HG02588 (cell line): ENCODE data around the gene FOXF1.

ENCODE experiments used
- ATAC-seq: cut with Tn5 transposase; IDR thresholded peaks from one replicate; pipeline ENCODE4 v1.9.1; 2021; ENCODE audit warnings: mild to moderate bottlenecking, moderate library complexity; ENCODE audit not compliant: unreplicated experiment

The FOXF1 gene

GRCh38 chr16:86503830-86504229, 6.5 kb upstream of the FOXF1 start:
- no peak for ATAC-seq

- ATAC-seq: no peak
Measured at GRCh38 chr16:86504315-86505184, 5.8 kb upstream of the FOXF1 start.

GRCh38 chr16:86505185-86505898, 5.0 kb upstream of the FOXF1 start:
- no peak for ATAC-seq

GRCh38 chr16:86505899-86506864, 4.1 kb upstream of the FOXF1 start:
- no peak for ATAC-seq

- ATAC-seq: no peak
Measured at GRCh38 chr16:86507173-86508027, 2.9 kb upstream of the FOXF1 start.

- no peak for ATAC-seq
Measured at GRCh38 chr16:86508028-86508946, 2.0 kb upstream of the FOXF1 start.

- no peak for ATAC-seq
Measured at GRCh38 chr16:86508947-86509758, 1.2 kb upstream of the FOXF1 start.

- ATAC-seq: no peak
Measured at GRCh38 chr16:86509759-86510464, 415 bp upstream of the FOXF1 start.

- no peak for ATAC-seq
Measured at GRCh38 chr16:86511317-86512161, 1.2 kb downstream of the FOXF1 start.

- no peak for ATAC-seq
Measured at GRCh38 chr16:86512301-86512859, 2.1 kb downstream of the FOXF1 start.

- no peak for ATAC-seq
Measured at GRCh38 chr16:86512860-86513470, 2.6 kb downstream of the FOXF1 start.

GRCh38 chr16:86513471-86514277, 3.3 kb downstream of the FOXF1 start:
- ATAC-seq: no peak

- ATAC-seq: no peak
Measured at GRCh38 chr16:86514481-86515376, 4.4 kb downstream of the FOXF1 start.

- ATAC-seq: no peak
Measured at GRCh38 chr16:86515413-86515776, 5.1 kb downstream of the FOXF1 start.
